HepG2 (cell line): ENCODE data around the gene HTR3C. TPM values are rescaled to one million over a fixed set of nuclear protein-coding genes. Genes with fewer than 3 reads are reported as not detected.

ENCODE experiments used
- ATAC-seq: fragments of 200-7000 bp; cut with Tn5 transposase; 3 replicates; pipeline ENCODE4 v1.9.1; 2020; ENCODE audit warnings: mild to moderate bottlenecking, moderate library complexity
- BruUV-seq: library from RNA; stranded (reverse); fragments of 400-500 nt; replicated peaks from 2 replicates; lab custom pipeline; 2021; lab: Mats Ljungman, UMichigan
- CTCF ChIA-PET: fragments of 300-600 bp; formaldehyde crosslinking; extraction: SDS; loops from one replicate; lab custom pipeline; 2021; ENCODE audit warnings: low total read pairs, inconsistent platforms, low intra/inter-chr PET ratio; lab: Yijun Ruan, JAX
- POLR2A ChIA-PET: fragments of 350-600 bp; sonication (Branson Sonifier 250); formaldehyde crosslinking; loops from one replicate; lab custom pipeline; 2020; ENCODE audit warnings: antibody characterized with exemption, inconsistent platforms; lab: Yijun Ruan, JAX
- DNase-seq: peaks from one replicate; pipeline ENCODE4 v3.0.0-alpha.2; 2015; ENCODE audit warnings: low spot score
- FAIRE-seq: peaks from 3 replicates; lab custom pipeline; 2011; peaks lifted over from hg19 to GRCh38; lab: Jason Lieb, UNC
- H2AFZ ChIP-seq: one replicate; pipeline ENCODE4 v1.6.1; 2011; ENCODE audit warnings: low read length, inconsistent platforms
- H3K27ac ChIP-seq: fragments of 300-600 bp; 3 replicates; pipeline ENCODE4 v1.8.0; 2011; ENCODE audit warnings: mixed run types, mild to moderate bottlenecking, mixed read lengths, low read length, inconsistent platforms; ENCODE audit not compliant: insufficient read depth; ENCODE audit errors: extremely low read length
- H3K27me3 ChIP-seq, 2 experiments: fragments of 200-600 bp in 1 of 2; 2 replicates in 1 of 2; 3 replicates in 1 of 2; pipeline versions ENCODE4 v1.6.0 to v1.8.0; 2011; ENCODE audit warnings: low read length in 2 of 2, mild to moderate bottlenecking in 2 of 2, moderate library complexity in 2 of 2, inconsistent platforms in 1 of 2; ENCODE audit not compliant: insufficient read depth in 2 of 2, control insufficient read depth in 1 of 2
- H3K36me3 ChIP-seq, 2 experiments: fragments of 200-600 bp in 1 of 2; replicated peaks in 1 of 2; 2 replicates in 1 of 2; 3 replicates in 1 of 2; pipeline versions ENCODE4 v1.5.1 to v1.8.0; 2011; ENCODE audit warnings: low read length in 2 of 2, inconsistent platforms in 1 of 2; ENCODE audit not compliant: insufficient read depth in 2 of 2, control insufficient read depth in 1 of 2
- H3K4me1 ChIP-seq: 2 replicates; pipeline ENCODE4 v1.5.1; 2012; ENCODE audit warnings: low read length, inconsistent platforms; ENCODE audit not compliant: insufficient read depth
- H3K4me2 ChIP-seq: 2 replicates; pipeline ENCODE4 v1.6.0; 2011; ENCODE audit warnings: low read depth, low read length, inconsistent platforms
- H3K4me3 ChIP-seq, 3 experiments: fragments of 200-600 bp in 1 of 3; sonication (generic), shearing (Covaris generic) in 1 of 3; replicated peaks in 1 of 3; 2 replicates each; pipeline ENCODE4 v1.5.1; 2011 to 2016; ENCODE audit warnings: low read length in 3 of 3, inconsistent platforms in 2 of 3, low read depth in 2 of 3, mild to moderate bottlenecking in 2 of 3, control low read depth in 1 of 3, mixed read lengths in 1 of 3; ENCODE audit not compliant: insufficient read depth in 1 of 3
- H3K79me2 ChIP-seq: one replicate; pipeline ENCODE4 v1.6.1; 2011; ENCODE audit warnings: low read length, inconsistent platforms; ENCODE audit not compliant: insufficient read depth
- H3K9ac ChIP-seq: 2 replicates; pipeline ENCODE4 v1.6.0; 2011; ENCODE audit warnings: mild to moderate bottlenecking, low read depth, low read length, inconsistent platforms; ENCODE audit not compliant: insufficient read depth
- H3K9me3 ChIP-seq: 2 replicates; pipeline ENCODE4 v1.5.1; 2012; ENCODE audit warnings: mild to moderate bottlenecking, low read length
- H4K20me1 ChIP-seq: 2 replicates; pipeline ENCODE4 v1.6.0; 2011; ENCODE audit warnings: inconsistent platforms, mild to moderate bottlenecking, low read length, moderate library complexity; ENCODE audit not compliant: insufficient read depth
- GTF3A ChIP-seq: sonication (generic); formaldehyde crosslinking; conservative IDR thresholded peaks from 2 replicates; pipeline ENCODE4 v1.4.0; 2020; ENCODE audit warnings: mild to moderate bottlenecking, missing genetic modification reagents
- RFXANK ChIP-seq: IDR thresholded peaks from 2 replicates; pipeline ENCODE4 v1.6.1; 2016
- TBP ChIP-seq: sonication (generic); formaldehyde crosslinking; IDR thresholded peaks from 2 replicates; pipeline ENCODE4 v1.5.0; 2020; ENCODE audit warnings: missing genetic modification reagents
- WIZ ChIP-seq: sonication (generic); formaldehyde crosslinking; IDR thresholded peaks from 2 replicates; pipeline ENCODE4 v1.5.1; 2020; ENCODE audit warnings: mild to moderate bottlenecking, missing genetic modification reagents
- ZNF234 ChIP-seq: sonication (generic); formaldehyde crosslinking; conservative IDR thresholded peaks from 2 replicates; pipeline ENCODE4 v1.5.1; 2020; ENCODE audit warnings: mild to moderate bottlenecking, missing genetic modification reagents
- WGBS: methylation state at CpG from one replicate; pipeline ENCODE4 v1.1.6; 2017; ENCODE audit warnings: low lambda C conversion rate; 5-methylcytosine and 5-hydroxymethylcytosine counted together
- in situ Hi-C: cut with HindIII; loops from 2 replicates; pipeline ENCODE4 v1.10.0; 2017; ENCODE audit warnings: low pct_unique_long_range_greater_than_20kb; ENCODE audit not compliant: extremely low pct_ligation_motif_present
- intact Hi-C: fragments of 100-400 bp; cut with micrococcal nuclease; formaldehyde crosslinking; loops from one replicate; pipeline ENCODE4 v1.10.0; 2022; ENCODE audit not compliant: unreplicated experiment
- polyA plus RNA-seq, 8 experiments: library from polyadenylated mRNA; depleted of rRNA in 3 of 8; stranded (reverse) in 7 of 8; unstranded in 1 of 8; fragments of >200 nt; fragmentation: Illumina TruSeq in 4 of 8; extraction: Trizol in 4 of 8; gene quantifications; 2 replicates each; pipeline versions ENCODE4 v1.2.1 to v1.2.3, GENCODE V29; 2011 to 2016; ENCODE audit warnings: low read depth in 4 of 8, missing spikeins in 1 of 8, mixed read lengths in 1 of 8; ENCODE audit not compliant: insufficient read depth in 1 of 8
- total RNA-seq, 5 experiments: library from RNA; depleted of rRNA; stranded (reverse); fragments of >200 nt; fragmentation: Illumina TruSeq; extraction: Trizol; gene quantifications; 2 replicates each; pipeline ENCODE4 v1.2.3, GENCODE V29; 2016; ENCODE audit warnings: low read depth in 1 of 5
- TF ChIP-seq, protein P1 (sequence below): sonication (generic); formaldehyde crosslinking; IDR thresholded peaks from 2 replicates; pipeline ENCODE4 v1.4.0; 2020; ENCODE audit warnings: missing genetic modification reagents, borderline replicate concordance

The HTR3C gene
- total and polyA plus RNA-seq, 2 of the 13 experiments (the other 11 are each of a cell fraction or from before 2014, with no cell fraction given), result not detected

DNA sequence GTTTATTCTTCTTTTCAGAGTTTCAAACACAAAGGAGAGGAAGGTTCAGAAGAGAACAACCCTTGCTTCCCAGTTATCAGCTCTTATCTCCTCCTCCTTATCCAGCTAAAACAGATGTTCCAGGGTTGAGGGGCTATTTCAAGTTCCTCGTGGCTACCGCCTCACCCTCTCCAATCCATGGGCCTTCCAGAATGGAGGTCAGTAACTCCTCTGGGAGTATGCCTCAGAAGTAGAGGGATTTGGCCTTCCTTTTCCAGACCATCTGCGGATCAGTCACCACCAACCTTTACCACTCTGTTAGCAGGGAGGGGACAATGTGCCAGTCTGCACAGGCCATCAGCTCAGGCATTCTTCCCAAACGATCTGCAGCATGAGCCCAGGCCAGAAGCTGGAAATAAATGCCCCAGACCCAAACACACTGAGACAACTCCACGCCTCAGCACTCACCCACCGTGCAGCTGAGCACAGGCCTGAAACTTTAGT, 14.8 kb downstream of the HTR3C start:
- H4K20me1 ChIP-seq, result no peaks in the 10 kb centered on the region
- no peak overlapping the region for H3K9ac ChIP-seq
- FAIRE-seq (no peak), ATAC-seq (peak; percentile 43), DNase-seq (no peak)
- H3K27ac ChIP-seq, result no peak overlapping the region
- H3K4me3 ChIP-seq, result no peak overlapping the region
- no TSS peak for BruUV-seq
- WGBS, result 53% methylated on average over 6 of the region's 6 CpGs
- ChIA-PET CTCF (no interaction called here), POLR2A (no interaction called here)
- H3K9me3 ChIP-seq, result no peaks in the 10 kb centered on the region; the same call in 1 of the 2 replicates
- peaks cover 0 to 4% of the 10 kb centered on the region in 2 experiments; a peak in 2 of 5 replicates for H3K27me3 ChIP-seq
- H3K79me2 ChIP-seq, result no peaks in the 10 kb centered on the region
- no peaks in the 10 kb centered on the region for H3K4me1 ChIP-seq
- TF ChIP-seq TBP (no peak), GTF3A (CRISPR knock-in tag) (no peak), RFXANK (no peak), WIZ (CRISPR knock-in tag) (no peak), ZNF234 (CRISPR knock-in tag) (no peak)
- TF ChIP-seq, protein P1, sequence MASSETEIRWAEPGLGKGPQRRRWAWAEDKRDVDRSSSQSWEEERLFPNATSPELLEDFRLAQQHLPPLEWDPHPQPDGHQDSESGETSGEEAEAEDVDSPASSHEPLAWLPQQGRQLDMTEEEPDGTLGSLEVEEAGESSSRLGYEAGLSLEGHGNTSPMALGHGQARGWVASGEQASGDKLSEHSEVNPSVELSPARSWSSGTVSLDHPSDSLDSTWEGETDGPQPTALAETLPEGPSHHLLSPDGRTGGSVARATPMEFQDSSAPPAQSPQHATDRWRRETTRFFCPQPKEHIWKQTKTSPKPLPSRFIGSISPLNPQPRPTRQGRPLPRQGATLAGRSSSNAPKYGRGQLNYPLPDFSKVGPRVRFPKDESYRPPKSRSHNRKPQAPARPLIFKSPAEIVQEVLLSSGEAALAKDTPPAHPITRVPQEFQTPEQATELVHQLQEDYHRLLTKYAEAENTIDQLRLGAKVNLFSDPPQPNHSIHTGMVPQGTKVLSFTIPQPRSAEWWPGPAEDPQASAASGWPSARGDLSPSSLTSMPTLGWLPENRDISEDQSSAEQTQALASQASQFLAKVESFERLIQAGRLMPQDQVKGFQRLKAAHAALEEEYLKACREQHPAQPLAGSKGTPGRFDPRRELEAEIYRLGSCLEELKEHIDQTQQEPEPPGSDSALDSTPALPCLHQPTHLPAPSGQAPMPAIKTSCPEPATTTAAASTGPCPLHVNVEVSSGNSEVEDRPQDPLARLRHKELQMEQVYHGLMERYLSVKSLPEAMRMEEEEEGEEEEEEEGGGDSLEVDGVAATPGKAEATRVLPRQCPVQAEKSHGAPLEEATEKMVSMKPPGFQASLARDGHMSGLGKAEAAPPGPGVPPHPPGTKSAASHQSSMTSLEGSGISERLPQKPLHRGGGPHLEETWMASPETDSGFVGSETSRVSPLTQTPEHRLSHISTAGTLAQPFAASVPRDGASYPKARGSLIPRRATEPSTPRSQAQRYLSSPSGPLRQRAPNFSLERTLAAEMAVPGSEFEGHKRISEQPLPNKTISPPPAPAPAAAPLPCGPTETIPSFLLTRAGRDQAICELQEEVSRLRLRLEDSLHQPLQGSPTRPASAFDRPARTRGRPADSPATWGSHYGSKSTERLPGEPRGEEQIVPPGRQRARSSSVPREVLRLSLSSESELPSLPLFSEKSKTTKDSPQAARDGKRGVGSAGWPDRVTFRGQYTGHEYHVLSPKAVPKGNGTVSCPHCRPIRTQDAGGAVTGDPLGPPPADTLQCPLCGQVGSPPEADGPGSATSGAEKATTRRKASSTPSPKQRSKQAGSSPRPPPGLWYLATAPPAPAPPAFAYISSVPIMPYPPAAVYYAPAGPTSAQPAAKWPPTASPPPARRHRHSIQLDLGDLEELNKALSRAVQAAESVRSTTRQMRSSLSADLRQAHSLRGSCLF (CRISPR knock-in tag), result no peak
- in situ Hi-C loops (no loop called here), intact Hi-C loops (no loop called here)
- no peaks in the 10 kb centered on the region for H3K36me3 ChIP-seq
- H2AFZ ChIP-seq, result no peak overlapping the region
- no peak overlapping the region for H3K4me2 ChIP-seq
